GM19238 (cell line): ENCODE data around the gene TSPAN31.
A peak's percentile ranks its signal among the peaks of the same experiment; 100 is the strongest.

ENCODE experiments used
- DNase-seq: peaks from one replicate; pipeline ENCODE4 v3.0.0; 2011; ENCODE audit warnings: low spot score; ENCODE audit not compliant: insufficient read length

Gene TSPAN31

DNA sequence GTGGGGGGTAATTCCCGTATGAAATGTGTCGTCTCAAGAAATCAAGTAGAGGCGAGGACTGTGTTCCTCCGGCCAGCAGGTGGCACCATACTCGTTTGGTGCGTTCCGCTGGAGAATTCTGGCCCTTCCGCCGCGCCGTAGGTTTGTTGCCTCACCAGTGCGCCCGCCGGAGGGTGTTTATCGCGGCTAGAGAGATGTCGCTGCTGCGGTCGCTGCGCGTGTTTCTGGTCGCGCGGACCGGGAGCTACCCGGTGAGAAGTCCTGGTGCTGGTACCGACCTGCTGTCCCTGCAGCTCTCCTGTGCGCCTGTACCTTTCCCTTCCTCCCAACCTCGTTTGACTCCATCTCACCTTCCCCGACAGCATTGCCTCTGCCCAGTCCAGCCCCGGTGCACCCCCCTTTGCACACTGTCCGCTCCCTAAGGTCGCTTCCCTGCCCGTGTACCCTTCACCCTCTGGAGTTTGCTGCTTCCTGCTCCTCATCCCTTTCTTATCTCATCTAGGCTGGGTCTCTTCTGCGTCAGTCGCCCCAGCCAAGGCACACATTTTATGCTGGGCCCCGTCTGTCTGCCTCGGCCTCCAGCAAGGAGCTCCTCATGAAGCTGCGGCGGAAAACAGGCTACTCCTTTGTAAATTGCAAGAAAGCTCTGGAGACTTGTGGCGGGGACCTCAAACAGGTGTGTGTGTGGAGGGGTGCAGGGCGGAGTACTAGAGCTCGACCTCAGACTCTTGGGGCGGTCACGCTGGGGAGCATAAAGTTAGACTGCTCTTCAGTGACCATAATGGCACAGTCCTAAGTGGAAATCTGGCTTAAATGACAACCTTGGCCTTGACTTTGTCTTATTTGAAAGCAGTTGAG lies 38.0 kb downstream of the TSPAN31 start, which contains the start of gene TSFM:
Gene TSFM (plus strand): TSS at position 180 of the 858 bp plus-strand sequence. CDS start 15 bp downstream, at position 195.
- peak; percentile 74 for DNase-seq

- no peak for DNase-seq
Observed at GRCh38 chr12:57783466-57783801, 38.6 kb downstream of the TSPAN31 start.

DNA sequence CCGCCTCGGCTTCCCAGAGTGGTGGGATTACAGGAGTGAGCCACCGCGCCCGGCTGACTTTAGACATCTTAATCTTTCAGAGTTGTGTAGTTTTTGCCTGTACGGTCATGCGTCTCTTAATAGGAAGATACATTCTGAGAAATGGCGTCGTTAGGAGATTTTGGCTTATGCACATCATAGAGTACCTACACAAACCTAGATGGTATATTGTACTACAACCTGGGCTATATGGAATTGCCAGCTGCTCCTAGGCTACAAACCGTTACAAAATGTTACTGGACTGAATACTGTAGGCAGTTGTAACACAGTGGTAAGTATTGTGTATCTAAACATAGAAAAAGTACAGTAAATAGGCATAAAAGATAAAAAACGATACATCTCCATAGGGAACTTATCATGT lies 39.0 kb downstream of the TSPAN31 start:
- DNase-seq = no peak

GRCh38 chr12:57793920-57794319 lies 49.1 kb downstream of the TSPAN31 start:
- DNase-seq = no peak

- DNase-seq = no peak
Observed at GRCh38 chr12:57795354-57795753, 50.5 kb downstream of the TSPAN31 start.

GRCh38 chr12:57796996-57797395 lies 52.2 kb downstream of the TSPAN31 start:
- DNase-seq = no peak

DNA sequence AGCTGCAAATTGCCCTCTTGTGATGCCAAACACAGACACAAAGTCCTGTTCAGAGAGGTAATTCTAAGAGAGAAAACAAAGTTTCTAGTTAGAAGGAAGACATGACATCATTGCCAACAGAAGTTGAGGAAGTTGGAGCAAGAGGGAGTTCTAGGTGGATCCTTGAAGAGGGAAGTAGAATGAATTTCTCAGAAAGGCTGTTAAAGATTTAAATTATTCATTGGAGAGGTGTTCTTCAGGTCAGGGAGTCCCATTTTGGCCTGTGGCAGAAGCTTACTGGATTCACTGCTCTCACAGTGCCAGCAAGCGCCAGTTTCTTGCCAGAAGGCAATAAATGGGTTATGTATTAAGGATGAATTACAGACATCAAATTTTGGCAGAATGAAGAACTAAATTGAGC lies 53.1 kb downstream of the TSPAN31 start:
- DNase-seq = no peak
